DMS53 treated with DMSO at 0.1 percent for 48 hours (cell line): ENCODE data around the gene DCAF8.

Source experiments
- DNase-seq: peaks from one replicate; lab custom pipeline; 2025; ENCODE audit not compliant: unreplicated experiment; lab: John Stamatoyannopoulos, UW

The DCAF8 gene

DNA sequence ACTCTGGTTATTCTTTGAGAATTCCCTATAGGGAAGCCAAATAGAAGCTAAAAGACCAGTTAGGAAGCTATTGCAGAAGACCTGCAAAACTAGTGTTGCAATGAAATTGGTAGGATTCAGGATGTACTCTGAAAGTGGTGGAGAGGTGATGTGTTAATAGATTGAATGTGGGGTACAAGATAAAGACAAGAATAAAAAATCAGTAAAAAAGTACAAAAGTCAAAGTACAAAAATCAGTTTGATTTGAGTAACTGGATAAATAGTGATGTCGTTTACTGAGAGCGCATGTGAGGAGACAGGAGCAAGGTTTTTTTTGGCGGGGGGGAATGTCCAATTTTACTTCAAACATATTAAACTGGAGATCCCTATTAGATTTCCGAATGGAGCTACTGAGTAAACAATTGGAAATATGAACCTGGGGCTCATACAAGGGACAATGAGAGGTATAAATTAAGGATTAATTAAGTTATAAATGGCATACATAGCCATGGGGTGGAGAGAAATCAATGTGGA lies 2.5 kb upstream of the DCAF8 start:
- DNase-seq, result no peak

DNA sequence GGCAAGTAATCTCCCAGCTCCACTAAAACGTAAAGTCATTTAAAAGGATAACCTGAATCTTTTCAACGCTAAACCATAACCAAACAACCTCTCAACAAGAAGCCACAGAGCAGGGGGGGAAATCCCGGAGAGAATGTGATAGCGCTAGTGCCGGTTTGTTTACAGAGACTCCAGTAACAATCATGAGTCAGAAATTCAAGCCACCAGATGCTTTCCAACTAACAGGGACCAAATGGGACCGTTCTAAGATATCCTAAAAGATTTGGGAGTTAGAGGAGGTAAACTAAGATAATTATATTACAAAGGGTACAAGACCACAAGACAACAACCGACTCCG lies 825 bp downstream of the DCAF8 start:
- peak; percentile 86 for DNase-seq

DNA sequence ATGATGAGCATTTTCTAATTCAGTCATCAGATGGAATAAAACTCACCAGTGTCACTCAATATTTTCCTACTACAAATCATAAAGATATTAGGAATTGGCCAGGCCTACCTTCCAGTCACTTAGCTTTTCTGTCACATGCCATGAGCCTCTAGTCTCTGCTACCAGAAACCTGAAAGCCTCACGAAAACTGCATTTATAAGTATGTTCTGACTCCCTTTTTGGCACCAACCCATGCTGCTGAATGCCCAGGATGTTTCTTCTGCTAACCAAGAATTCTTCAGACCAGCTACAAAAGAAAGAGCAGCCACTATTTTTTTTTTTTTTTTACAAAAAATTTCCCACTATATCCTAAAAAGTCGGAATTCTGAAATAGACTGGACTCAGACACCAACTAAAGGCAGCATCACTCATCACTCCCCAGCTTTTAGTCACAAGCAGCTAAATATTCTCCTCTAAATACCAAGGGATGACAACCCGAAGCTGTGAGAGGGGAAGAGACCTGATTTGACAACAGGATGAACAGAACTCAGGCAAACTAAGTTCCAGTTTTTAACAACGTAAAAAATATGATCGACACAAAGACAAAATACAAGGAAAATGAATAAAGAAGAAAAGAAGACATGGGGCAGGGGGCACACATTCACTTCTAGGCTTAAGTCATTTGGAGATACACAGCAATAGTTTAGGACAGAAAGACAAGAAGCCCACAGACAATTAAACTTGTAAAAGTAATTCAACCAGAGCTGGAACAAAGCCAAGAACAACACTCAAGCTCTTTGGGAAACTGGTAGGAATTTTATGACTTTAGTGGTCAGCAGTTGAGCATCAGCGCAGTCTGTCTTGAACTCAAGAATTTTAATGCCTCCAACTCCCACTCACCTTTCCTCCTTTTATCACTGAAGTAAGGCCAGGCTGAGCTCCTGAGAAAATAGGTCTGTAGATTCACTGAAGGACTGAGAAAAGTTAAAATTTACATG lies 1.7 kb downstream of the DCAF8 start:
- DNase-seq, result no peak

- no peak for DNase-seq
Observed at GRCh38 chr1:160258177-160258798, 4.1 kb downstream of the DCAF8 start.

- DNase-seq, result no peak
Observed at GRCh38 chr1:160257411-160258015, 4.8 kb downstream of the DCAF8 start.

DNA sequence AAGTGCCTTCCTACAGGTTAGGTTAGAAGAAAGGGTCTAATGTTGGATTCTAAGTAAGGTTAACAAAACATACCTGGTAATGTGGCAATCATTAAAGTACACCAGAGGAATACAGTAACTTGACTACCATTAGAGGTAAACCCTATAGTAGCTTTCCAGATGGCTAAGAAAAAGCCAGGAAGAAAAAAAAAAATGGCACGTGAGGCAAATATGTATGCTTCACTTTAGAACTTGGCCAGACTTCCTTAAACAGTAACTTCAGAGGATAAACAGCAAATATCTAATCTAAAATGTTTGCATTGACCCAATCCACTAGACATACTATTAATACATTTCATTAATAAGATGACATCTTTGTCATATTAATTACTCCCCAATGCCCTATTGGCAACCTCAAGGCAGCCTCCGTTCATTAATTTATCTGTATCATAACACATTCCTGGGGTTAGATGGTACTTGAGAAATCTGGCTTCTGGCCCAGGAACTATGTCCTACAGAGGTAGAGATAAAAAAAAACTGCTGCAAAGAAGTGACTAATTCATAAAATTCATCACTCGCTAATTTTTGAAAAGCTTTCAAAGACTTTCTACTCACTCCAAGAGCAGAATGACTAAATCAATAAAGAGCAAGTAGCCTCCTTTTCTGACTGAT lies 5.8 kb downstream of the DCAF8 start:
- no peak for DNase-seq

GRCh38 chr1:160255781-160256300 lies 6.5 kb downstream of the DCAF8 start:
- no peak for DNase-seq

DNA sequence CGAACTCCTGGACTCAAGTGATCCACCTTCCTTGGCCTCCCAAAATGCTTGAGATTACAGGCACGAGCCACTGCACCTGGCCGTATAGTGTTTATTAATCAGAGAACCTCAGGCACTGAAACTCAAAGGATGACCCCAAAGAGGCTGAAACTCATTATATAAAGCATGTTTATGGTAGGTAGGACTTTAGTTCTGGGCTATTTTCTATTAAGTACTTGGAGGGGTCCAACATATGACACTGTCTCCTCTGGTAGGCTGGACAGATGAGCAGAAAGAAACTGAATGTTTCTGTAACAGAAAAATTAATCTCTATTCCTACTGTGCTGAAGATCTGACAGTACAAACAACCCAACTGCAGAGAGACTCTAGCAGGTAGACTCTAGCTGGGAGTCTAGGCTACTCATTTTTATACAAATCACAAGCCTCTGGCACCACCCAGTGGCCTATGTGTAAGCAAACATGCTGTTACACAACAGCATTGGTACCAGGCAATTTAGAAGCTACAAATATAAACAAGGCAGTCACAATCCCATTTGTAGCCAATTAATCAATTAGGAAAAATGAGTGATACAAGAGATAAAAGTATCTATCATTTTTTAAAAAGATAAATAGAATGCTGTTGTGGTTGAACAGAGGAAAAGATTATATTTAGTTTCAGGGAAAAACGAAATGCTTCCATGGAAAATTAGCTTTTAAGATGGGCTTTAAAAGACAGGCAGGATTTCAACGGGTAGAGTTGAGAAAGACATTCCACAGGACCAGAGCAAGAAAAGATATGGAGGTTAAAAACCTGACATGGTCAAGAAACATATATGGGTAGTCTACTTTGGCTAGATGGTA lies 10.4 kb downstream of the DCAF8 start:
- DNase-seq, result peak; percentile 64

DNA sequence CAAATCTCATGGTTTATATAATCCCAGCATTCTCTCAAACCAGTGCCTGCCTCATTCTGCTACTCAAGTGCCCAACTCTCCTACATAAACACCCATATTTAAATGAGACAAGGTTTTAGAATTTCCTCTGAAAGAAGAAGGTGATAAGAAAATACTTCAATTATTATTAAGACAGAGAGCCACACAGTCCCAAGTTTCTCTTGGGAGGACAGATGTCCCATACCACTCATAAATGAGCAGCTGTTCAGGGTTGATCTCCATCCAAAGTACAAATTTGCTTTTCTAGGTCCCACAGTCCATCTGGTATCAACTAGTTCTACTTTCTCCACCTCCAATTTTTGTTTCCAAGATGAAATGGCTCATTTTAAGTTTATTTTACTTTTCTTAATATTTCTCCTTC lies 11.3 kb downstream of the DCAF8 start:
- DNase-seq, result no peak

DNA sequence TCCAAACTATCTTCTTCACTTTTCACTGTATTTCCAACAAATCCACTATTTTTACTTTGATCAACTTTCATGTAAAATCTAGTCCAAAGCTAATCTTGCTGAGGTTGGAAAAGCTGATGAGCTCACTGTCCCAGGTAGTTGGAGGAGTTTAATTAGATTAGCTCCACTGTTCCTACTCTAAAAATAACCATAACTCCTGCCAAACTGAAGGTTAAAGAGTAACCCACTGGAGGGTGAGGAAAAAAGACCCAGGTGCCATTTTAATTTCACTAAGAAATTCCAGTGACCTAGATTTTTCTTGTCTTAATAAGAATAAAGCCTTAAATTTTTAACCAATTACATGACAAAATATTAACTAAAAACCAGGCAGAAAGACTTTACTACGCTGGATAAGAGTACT lies 15.3 kb downstream of the DCAF8 start:
- DNase-seq, result no peak

GRCh38 chr1:160245434-160245833 lies 16.9 kb downstream of the DCAF8 start:
- no peak for DNase-seq

DNA sequence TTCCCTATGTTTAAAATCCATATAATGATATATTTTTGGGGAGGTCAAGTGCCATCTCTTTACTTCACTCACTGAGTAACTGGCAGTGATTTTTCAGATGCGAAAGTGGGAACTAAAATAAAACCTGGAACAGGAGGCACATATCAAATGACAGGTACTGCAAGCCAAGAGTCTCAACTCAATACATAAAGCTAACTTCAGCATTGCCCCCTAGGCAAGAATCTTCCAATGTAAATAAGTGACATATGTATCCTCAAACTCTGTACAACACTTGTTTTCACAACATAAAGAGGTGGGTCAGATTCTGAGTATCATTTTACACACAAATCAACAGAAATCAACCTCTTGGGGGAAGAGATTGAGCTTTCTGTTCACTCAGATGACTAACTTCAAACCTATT lies 18.1 kb downstream of the DCAF8 start:
- DNase-seq, result no peak

DNA sequence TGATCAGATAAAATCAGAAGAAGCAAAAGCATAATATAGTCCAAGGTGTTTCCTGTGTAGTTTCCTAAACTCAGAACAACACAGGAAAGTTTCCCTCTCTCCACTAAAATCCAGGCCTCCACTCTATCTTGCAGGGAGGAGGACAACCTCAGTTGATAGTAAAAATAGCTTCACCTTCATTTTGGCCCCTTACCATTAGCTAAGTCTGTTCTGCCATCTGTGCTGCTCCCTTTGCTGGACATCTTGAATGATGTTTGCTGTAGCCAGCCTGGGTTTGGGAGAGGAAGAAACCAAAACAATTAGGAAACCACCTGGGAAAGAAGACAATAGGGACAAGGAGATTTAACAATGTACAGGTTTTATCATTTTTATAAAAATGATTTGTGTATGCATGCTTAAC lies 18.6 kb downstream of the DCAF8 start:
- DNase-seq, result no peak

DNA sequence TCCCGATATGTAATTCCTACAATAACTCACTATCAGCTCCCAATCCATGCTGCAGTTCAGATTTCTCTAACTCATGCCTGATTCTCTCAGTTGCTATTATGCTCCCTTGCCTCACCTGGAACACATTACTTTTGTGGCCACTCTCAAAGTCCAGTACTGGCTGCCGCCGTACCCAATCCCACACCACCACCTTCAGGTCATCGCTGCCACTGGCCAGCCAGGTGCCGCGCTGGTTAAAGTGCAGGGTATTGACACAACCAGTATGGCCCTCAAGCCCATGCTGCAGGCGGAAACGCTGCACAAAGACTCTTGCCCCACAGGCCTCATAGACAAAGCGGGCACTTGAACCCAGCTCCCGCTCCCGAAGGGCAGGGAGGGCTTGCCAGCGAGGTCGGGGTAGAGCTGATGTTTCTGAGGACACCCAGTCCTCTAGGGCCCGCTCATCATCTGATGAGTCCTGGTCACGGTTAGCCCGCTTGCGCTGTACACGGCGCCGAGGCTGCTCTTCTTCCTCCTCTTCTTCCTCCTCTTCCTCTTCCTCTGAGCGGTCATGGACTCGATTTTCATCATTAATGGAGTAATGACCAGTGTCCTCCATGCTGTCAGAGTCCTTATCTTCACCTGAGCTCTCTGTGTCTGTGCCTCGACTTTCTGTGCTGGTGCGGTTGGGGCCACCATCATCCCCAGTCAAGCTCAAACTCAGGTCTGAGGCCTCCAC lies 22.6 kb downstream of the DCAF8 start:
- no peak for DNase-seq

DNA sequence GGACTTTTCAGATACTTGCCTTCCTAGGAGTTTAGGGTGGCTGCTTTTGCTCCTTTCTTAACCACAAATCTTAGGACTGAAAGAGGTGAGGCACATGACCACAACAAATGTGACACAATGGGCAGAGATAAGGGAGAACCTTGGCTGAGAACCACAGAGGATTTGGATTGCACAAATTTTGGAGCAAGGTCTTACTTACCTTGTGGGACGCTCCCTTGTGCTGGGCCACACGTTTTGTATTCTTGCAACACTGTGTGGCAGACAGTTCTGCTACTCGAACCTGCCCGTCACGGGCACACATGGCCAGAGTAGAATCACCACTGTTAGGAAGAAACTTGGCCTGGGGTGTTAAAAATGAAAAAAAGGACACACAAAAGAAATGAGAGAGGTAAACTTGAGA lies 23.9 kb downstream of the DCAF8 start:
- DNase-seq, result no peak

GRCh38 chr1:160237558-160237957 lies 24.8 kb downstream of the DCAF8 start:
- no peak for DNase-seq

- DNase-seq, result no peak
Observed at GRCh38 chr1:160236806-160237205, 25.5 kb downstream of the DCAF8 start.

DNA sequence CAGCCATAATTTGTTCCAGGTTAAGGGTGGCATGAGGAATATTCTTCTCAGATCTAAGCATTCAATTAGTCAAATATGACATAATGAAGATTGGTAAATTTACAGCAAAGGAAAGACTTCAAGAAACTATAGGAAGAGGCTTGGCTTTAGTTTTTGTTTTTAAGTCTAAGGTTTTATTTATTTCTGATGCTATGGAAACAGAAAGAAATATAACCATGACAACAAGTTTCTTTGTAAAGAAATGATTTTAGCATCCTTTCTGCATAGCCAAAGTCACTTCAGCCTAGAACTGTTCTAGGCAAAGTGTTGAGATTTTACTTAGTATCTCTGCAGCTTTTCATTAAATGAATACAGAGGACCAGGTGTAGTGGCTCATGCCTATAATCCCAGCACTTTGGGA lies 29.4 kb downstream of the DCAF8 start:
- no peak for DNase-seq

DNA sequence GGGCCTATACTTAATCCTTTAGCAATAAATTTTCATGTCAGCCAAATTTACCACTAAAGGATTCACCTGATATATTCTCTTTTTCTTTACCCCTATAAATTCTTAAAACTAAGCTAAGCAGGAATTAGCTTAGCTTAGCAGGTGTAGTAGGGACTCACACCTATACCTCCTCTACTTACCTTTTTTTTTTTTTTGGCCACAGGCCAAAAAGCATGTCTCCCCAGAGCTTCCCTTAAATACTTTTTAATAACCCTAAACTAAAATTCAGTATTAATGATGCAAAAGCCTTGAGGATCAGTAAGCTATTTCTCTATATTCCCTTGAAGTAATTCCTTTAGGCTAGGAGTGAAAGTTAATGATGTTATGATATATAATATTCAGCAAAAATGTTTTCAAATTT lies 33.9 kb downstream of the DCAF8 start:
- DNase-seq, result no peak

DNA sequence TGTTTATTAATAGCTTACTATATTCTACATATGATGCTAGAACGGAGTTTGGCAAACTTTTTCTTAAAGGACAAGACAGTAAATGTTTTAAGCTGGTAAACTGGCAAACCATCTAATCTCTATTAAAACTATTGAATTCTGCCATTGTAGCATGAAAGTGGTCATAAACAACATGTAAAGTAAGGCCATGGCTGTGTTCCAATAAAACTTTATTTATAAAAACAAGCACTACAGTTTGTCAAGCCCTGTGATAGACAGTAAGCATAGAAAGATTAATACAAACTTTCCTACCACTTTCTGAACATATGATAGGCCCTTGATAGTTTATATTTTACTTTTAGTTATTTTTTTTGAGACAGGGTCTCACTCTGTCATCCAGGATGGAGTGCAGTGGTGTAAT lies 34.8 kb downstream of the DCAF8 start:
- DNase-seq, result no peak
